IMR-90 (cell line): ENCODE data around the gene ZDHHC7. TPM values are rescaled to one million over a fixed set of nuclear protein-coding genes. Genes with fewer than 3 reads are reported as not detected.

Experiments
- ATAC-seq: fragments of 200-7000 bp; cut with Tn5 transposase; 2 replicates; pipeline ENCODE4 v1.9.1; 2020; ENCODE audit warnings: low read depth, mild to moderate bottlenecking, moderate library complexity
- BruUV-seq: library from RNA; stranded (reverse); fragments of 400-500 nt; replicated peaks from 2 replicates; lab custom pipeline; 2021; lab: Mats Ljungman, UMichigan
- CTCF ChIA-PET: fragments of 300-600 bp; formaldehyde crosslinking; extraction: SDS; loops from one replicate; lab custom pipeline; 2021; ENCODE audit warnings: antibody characterized with exemption; lab: Yijun Ruan, JAX
- POLR2A ChIA-PET: fragments of 300-600 bp; sonication (Branson Sonifier 250); formaldehyde crosslinking; loops from one replicate; lab custom pipeline; 2022; ENCODE audit warnings: antibody characterized with exemption; ENCODE audit not compliant: unreplicated experiment; lab: Charles Lee
- DNase-seq: peaks from one replicate; pipeline ENCODE4 v3.0.0; 2013
- H2AFZ ChIP-seq: replicated peaks from 2 replicates; pipeline ENCODE3; 2013; ENCODE audit warnings: low read length, mild to moderate bottlenecking; ENCODE audit not compliant: poor library complexity
- H2AK5ac ChIP-seq: 2 replicates; pipeline ENCODE4 v1.6.1; 2013; ENCODE audit warnings: low read depth, low read length, inconsistent platforms
- H2AK9ac ChIP-seq: replicated peaks from 2 replicates; pipeline ENCODE3; 2013; ENCODE audit warnings: mild to moderate bottlenecking, low read depth, low read length, moderate library complexity; ENCODE audit not compliant: poor library complexity
- H2BK120ac ChIP-seq: 2 replicates; pipeline ENCODE4 v1.6.1; 2013; ENCODE audit warnings: low read depth, low read length, inconsistent platforms
- H2BK15ac ChIP-seq: 3 replicates; pipeline ENCODE4 v1.6.1; 2013; ENCODE audit warnings: low read depth, low read length, inconsistent platforms
- H2BK20ac ChIP-seq: 2 replicates; pipeline ENCODE4 v1.6.1; 2013; ENCODE audit warnings: low read depth, mild to moderate bottlenecking, inconsistent platforms, low read length, moderate library complexity
- H2BK5ac ChIP-seq: 2 replicates; pipeline ENCODE4 v1.6.1; 2013; ENCODE audit warnings: mild to moderate bottlenecking, low read depth, low read length, inconsistent platforms; ENCODE audit not compliant: poor library complexity, severe bottlenecking
- H3K14ac ChIP-seq: replicated peaks from 2 replicates; pipeline ENCODE4 v1.6.1; 2013; ENCODE audit warnings: low read depth, low read length, inconsistent platforms
- H3K18ac ChIP-seq: 2 replicates; pipeline ENCODE4 v1.6.1; 2013; ENCODE audit warnings: low read depth, low read length, control low read depth
- H3K23ac ChIP-seq: 2 replicates; pipeline ENCODE4 v1.6.1; 2013; ENCODE audit warnings: low read depth, low read length, inconsistent platforms
- H3K27ac ChIP-seq: 2 replicates; pipeline ENCODE4 v1.5.1; 2013; ENCODE audit warnings: mild to moderate bottlenecking, control low read depth, low read length; ENCODE audit not compliant: insufficient read depth
- H3K27me3 ChIP-seq: 2 replicates; pipeline ENCODE4 v1.6.1; 2013; ENCODE audit warnings: low read length; ENCODE audit not compliant: control insufficient read depth, insufficient read depth
- H3K36me3 ChIP-seq: 2 replicates; pipeline ENCODE4 v1.6.1; 2013; ENCODE audit warnings: low read length, mixed read lengths; ENCODE audit not compliant: control insufficient read depth, insufficient read depth
- H3K4ac ChIP-seq: 2 replicates; pipeline ENCODE4 v1.6.1; 2013; ENCODE audit warnings: low read depth, low read length, inconsistent platforms
- H3K4me1 ChIP-seq: 2 replicates; pipeline ENCODE4 v1.6.1; 2013; ENCODE audit warnings: low read length, mixed read lengths; ENCODE audit not compliant: control insufficient read depth, insufficient read depth
- H3K4me2 ChIP-seq: 2 replicates; pipeline ENCODE4 v1.6.1; 2013; ENCODE audit warnings: low read depth, mild to moderate bottlenecking, control low read depth, low read length, moderate library complexity
- H3K4me3 ChIP-seq: 2 replicates; pipeline ENCODE4 v1.5.1; 2013; ENCODE audit warnings: low read depth, mild to moderate bottlenecking, control low read depth, low read length, moderate library complexity; ENCODE audit not compliant: insufficient read depth
- H3K56ac ChIP-seq: 2 replicates; pipeline ENCODE4 v1.6.1; 2013; ENCODE audit warnings: low read length, inconsistent platforms; ENCODE audit not compliant: insufficient read depth; ENCODE audit errors: extremely low read depth
- H3K79me1 ChIP-seq, 2 experiments: 2 replicates each; pipeline ENCODE4 v1.6.1; 2013; ENCODE audit warnings: low read length in 2 of 2, inconsistent platforms in 1 of 2, low read depth in 1 of 2
- H3K9ac ChIP-seq: 2 replicates; pipeline ENCODE4 v1.6.1; 2013; ENCODE audit warnings: low read depth, low read length, control low read depth
- H3K9me1 ChIP-seq: 2 replicates; pipeline ENCODE4 v1.6.1; 2013; ENCODE audit warnings: low read length, inconsistent platforms; ENCODE audit not compliant: insufficient read depth
- H3K9me3 ChIP-seq: 2 replicates; pipeline ENCODE4 v1.6.1; 2013; ENCODE audit warnings: low read length; ENCODE audit not compliant: control insufficient read depth, insufficient read depth
- H4K20me1 ChIP-seq: 2 replicates; pipeline ENCODE4 v1.6.1; 2013; ENCODE audit warnings: low read length, inconsistent platforms; ENCODE audit not compliant: insufficient read depth
- H4K5ac ChIP-seq: 2 replicates; pipeline ENCODE4 v1.6.1; 2013; ENCODE audit warnings: mild to moderate bottlenecking, low read depth, low read length, control low read depth
- H4K8ac ChIP-seq, 2 experiments: 2 replicates each; pipeline ENCODE4 v1.6.1; 2013; ENCODE audit warnings: low read depth in 2 of 2, low read length in 2 of 2, control low read depth in 1 of 2, inconsistent platforms in 1 of 2
- H4K91ac ChIP-seq: 2 replicates; pipeline ENCODE4 v1.6.1; 2013; ENCODE audit warnings: low read depth, low read length, inconsistent platforms; ENCODE audit not compliant: insufficient read depth
- BHLHE40 ChIP-seq: fragments of 150-350 bp; IDR thresholded peaks from 2 replicates; pipeline ENCODE4 v1.6.1; 2016; ENCODE audit warnings: mild to moderate bottlenecking, low read depth, low read length
- CEBPB ChIP-seq: IDR thresholded peaks from 2 replicates; pipeline ENCODE4 v1.6.1; 2012; ENCODE audit warnings: low read depth, low read length, improper control_type of control experiment
- CHD1 ChIP-seq: IDR thresholded peaks from 2 replicates; pipeline ENCODE4 v1.6.1; 2012; ENCODE audit warnings: low read depth, low read length, improper control_type of control experiment
- ELK1 ChIP-seq: fragments of 150-350 bp; IDR thresholded peaks from 2 replicates; pipeline ENCODE4 v1.6.1; 2016; ENCODE audit warnings: low read depth, mild to moderate bottlenecking, low read length, moderate library complexity, borderline replicate concordance
- FOS ChIP-seq: fragments of 150-350 bp; IDR thresholded peaks from 2 replicates; pipeline ENCODE4 v1.6.1; 2016; ENCODE audit warnings: low read depth, low read length
- MAFK ChIP-seq: IDR thresholded peaks from 2 replicates; pipeline ENCODE4 v1.6.1; 2012; ENCODE audit warnings: low read depth, low read length, improper control_type of control experiment
- MAZ ChIP-seq: IDR thresholded peaks from 2 replicates; pipeline ENCODE4 v1.6.1; 2012; ENCODE audit warnings: low read depth, mild to moderate bottlenecking, low read length, improper control_type of control experiment, moderate library complexity, borderline replicate concordance
- MXI1 ChIP-seq: IDR thresholded peaks from 2 replicates; pipeline ENCODE4 v1.6.1; 2012; ENCODE audit warnings: low read depth, mild to moderate bottlenecking, low read length, moderate library complexity, borderline replicate concordance
- NFE2L2 ChIP-seq: fragments of 150-350 bp; IDR thresholded peaks from 2 replicates; pipeline ENCODE4 v1.6.1; 2016; ENCODE audit warnings: low read depth, mild to moderate bottlenecking, low read length
- POLR2A ChIP-seq: IDR thresholded peaks from 2 replicates; pipeline ENCODE4 v1.6.1; 2012; ENCODE audit warnings: mild to moderate bottlenecking, low read depth, low read length
- RAD21 ChIP-seq: IDR thresholded peaks from 2 replicates; pipeline ENCODE4 v1.6.1; 2012; ENCODE audit warnings: low read length, improper control_type of control experiment
- RCOR1 ChIP-seq: IDR thresholded peaks from 2 replicates; pipeline ENCODE4 v1.6.1; 2012; ENCODE audit warnings: mild to moderate bottlenecking, low read length, improper control_type of control experiment; ENCODE audit not compliant: insufficient replicate concordance
- RFX5 ChIP-seq: IDR thresholded peaks from 2 replicates; pipeline ENCODE4 v1.8.0; 2012; ENCODE audit warnings: low read depth, mild to moderate bottlenecking, low read length, moderate library complexity
- SMC3 ChIP-seq: fragments of 150-350 bp; IDR thresholded peaks from 2 replicates; pipeline ENCODE4 v1.6.1; 2016; ENCODE audit warnings: low read depth, mild to moderate bottlenecking, antibody characterized with exemption, low read length, moderate library complexity
- USF2 ChIP-seq: fragments of 150-350 bp; IDR thresholded peaks from 2 replicates; pipeline ENCODE4 v1.6.1; 2017; ENCODE audit warnings: mild to moderate bottlenecking, antibody characterized with exemption, low read length, low read depth
- WGBS, 2 experiments: methylation state at CpG; one replicate each; pipeline versions ENCODE4 v1.1.5 to v1.1.7; 2013; ENCODE audit warnings: missing lambda C conversion rate in 2 of 2; ENCODE audit not compliant: insufficient read length in 1 of 2; ENCODE audit errors: extremely low coverage in 2 of 2; 5-methylcytosine and 5-hydroxymethylcytosine counted together
- dilution Hi-C: fragments of 300-500 bp; cut with HindIII; formaldehyde crosslinking; loops from one replicate; pipeline ENCODE4 v1.14.3; 2018; ENCODE audit warnings: low sequenced_read_pairs; ENCODE audit not compliant: unreplicated experiment
- in situ Hi-C: fragments of 300-500 bp; cut with MboI; formaldehyde crosslinking; loops from 3 replicates; pipeline ENCODE4 v1.14.3; 2019; ENCODE audit warnings: low sequenced_read_pairs, inconsistent platforms, mixed read lengths
- intact Hi-C: fragments of 100-400 bp; cut with micrococcal nuclease; formaldehyde crosslinking; loops from 2 replicates; pipeline ENCODE4 v1.10.0; 2022
- polyA plus RNA-seq, 3 experiments: library from polyadenylated mRNA; depleted of rRNA; stranded (reverse); fragments of >200 nt; gene quantifications; 2 replicates each; pipeline ENCODE4 v1.2.3, GENCODE V29; 2012; ENCODE audit warnings: low replicate concordance in 1 of 3
- total RNA-seq: library from RNA; depleted of rRNA; stranded (reverse); fragments of >200 nt; gene quantifications from 2 replicates; pipeline ENCODE4 v1.2.3, GENCODE V29; 2012
- TF ChIP-seq, protein P1 (sequence below): conservative IDR thresholded peaks from 2 replicates; pipeline ENCODE4 v1.5.1; 2012; ENCODE audit warnings: mild to moderate bottlenecking, low read depth, low read length, improper control_type of control experiment

The ZDHHC7 gene
- total and polyA plus RNA-seq, 2 of the 4 experiments (the other 2 are of a cell fraction) = 80.1 to 97.1 TPM

DNA sequence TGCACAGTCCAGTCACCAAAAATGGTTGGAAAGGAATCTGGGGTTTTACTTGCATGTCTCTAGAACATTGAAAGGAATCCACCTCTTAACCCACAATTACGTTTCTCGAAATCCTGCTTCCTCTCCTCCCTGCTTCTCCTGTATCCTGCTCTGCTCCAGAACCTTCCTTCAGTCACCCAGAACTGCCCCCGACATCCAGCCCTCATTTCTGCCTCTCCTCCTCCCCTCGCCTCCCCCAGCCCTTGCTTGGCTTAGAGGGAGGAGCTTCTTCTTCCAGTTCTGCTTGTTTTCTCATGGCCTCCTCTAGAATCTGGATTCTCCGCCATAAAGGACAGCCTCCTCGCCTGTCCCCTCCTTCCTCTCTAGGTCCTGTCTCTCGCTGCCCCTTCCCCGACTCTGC, 48.3 kb downstream of the ZDHHC7 start:
- Histone ChIP-seq H2BK120ac (no peak overlapping the region), H3K4ac (no peak overlapping the region), H2BK15ac (no peak overlapping the region), H3K27me3 (peaks cover 9% of the 10 kb centered on the region; the same call in 1 of the 2 replicates), H3K9me3 (no peaks in the 10 kb centered on the region), H3K9me1 (peaks cover 10% of the 10 kb centered on the region), H3K56ac (no peak overlapping the region), H4K5ac (no peak overlapping the region), H4K20me1 (no peaks in the 10 kb centered on the region), H2AFZ (peak overlapping the region; percentile 56), H3K36me3 (no peaks in the 10 kb centered on the region), H3K23ac (no peak overlapping the region), H2AK9ac (no peak overlapping the region), H4K91ac (no peak overlapping the region), H3K4me3 (no peak overlapping the region), H3K18ac (no peak overlapping the region), H3K14ac (no peak overlapping the region), H4K8ac (no peak overlapping the region), H3K4me1 (no peaks in the 10 kb centered on the region), H2BK20ac (no peak overlapping the region), H3K79me1 (no peaks in the 10 kb centered on the region; a peak in 1 of 4 replicates), H2AK5ac (no peak overlapping the region), H3K9ac (no peak overlapping the region), H2BK5ac (no peak overlapping the region), H3K4me2 (no peak overlapping the region), H3K27ac (no peak overlapping the region)
- ATAC-seq (no peak), DNase-seq (no peak)
- dilution Hi-C loops (no loop called here), intact Hi-C loops (loop anchor here (10.0 kb wide), 1 partner anchor 448 kb away; no protein-coding TSS in a partner anchor), in situ Hi-C loops (loop anchor here (25.0 kb wide), 1 partner anchor 326 kb away; the partner anchor contains the start of gene KLHL36)
- no peak for TF ChIP-seq CEBPB
- TF ChIP-seq RCOR1 = no peak
- TF ChIP-seq POLR2A = no peak
- no peak for TF ChIP-seq MAFK
- TF ChIP-seq, protein P1, sequence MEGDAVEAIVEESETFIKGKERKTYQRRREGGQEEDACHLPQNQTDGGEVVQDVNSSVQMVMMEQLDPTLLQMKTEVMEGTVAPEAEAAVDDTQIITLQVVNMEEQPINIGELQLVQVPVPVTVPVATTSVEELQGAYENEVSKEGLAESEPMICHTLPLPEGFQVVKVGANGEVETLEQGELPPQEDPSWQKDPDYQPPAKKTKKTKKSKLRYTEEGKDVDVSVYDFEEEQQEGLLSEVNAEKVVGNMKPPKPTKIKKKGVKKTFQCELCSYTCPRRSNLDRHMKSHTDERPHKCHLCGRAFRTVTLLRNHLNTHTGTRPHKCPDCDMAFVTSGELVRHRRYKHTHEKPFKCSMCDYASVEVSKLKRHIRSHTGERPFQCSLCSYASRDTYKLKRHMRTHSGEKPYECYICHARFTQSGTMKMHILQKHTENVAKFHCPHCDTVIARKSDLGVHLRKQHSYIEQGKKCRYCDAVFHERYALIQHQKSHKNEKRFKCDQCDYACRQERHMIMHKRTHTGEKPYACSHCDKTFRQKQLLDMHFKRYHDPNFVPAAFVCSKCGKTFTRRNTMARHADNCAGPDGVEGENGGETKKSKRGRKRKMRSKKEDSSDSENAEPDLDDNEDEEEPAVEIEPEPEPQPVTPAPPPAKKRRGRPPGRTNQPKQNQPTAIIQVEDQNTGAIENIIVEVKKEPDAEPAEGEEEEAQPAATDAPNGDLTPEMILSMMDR = no peak
- TF ChIP-seq RAD21 = no peak
- TF ChIP-seq ELK1 = no peak
- TF ChIP-seq USF2 = no peak
- no peak for TF ChIP-seq MAZ
- TF ChIP-seq SMC3 = no peak
- TF ChIP-seq MXI1 = no peak
- no peak for TF ChIP-seq NFE2L2
- TF ChIP-seq BHLHE40 = no peak
- no peak for TF ChIP-seq RFX5
- TF ChIP-seq FOS = no peak
- TF ChIP-seq CHD1 = no peak
- WGBS, 2 experiments = 0% methylated on average over 1 of the region's 8 CpGs; no CpG with 5 or more reads in 1 of the 2 experiments
- ChIA-PET POLR2A (no interaction called here), CTCF (no interaction called here)
- no TSS peak for BruUV-seq
